CD4-positive, alpha-beta T cell treated with Interleukin-10 for 1 hour (primary cell): Measurements from ENCODE around the gene SLTM.
"Not testable (repeated sequence)": the region's sequence is repeated elsewhere in the genome, so short reads cannot be mapped to it uniquely, and the experiment has no call there.

ENCODE experiments used
- DNase-seq: peaks from one replicate; pipeline ENCODE4 v3.0.0-alpha.2; 2020

Gene SLTM

DNA sequence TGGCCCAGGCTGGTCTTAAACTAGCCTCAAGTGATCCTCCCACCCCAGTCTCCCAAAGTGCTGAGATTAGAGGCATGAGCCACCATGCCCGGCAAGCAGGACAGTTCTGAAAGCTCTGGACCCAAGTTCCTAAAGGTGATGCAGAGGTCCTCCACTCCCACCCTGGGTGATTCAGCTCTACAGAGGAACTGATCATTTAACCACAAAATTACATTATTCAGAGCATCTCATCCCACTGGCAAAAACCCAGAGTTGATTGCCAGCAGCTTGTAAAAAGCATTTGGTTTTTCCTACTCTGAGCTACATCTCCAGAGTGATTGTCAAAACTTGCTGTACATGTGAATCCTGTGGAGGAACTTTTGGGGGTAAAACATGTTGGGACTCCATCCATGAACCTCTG, 60.2 kb downstream of the SLTM start:
- no peak for DNase-seq

DNA sequence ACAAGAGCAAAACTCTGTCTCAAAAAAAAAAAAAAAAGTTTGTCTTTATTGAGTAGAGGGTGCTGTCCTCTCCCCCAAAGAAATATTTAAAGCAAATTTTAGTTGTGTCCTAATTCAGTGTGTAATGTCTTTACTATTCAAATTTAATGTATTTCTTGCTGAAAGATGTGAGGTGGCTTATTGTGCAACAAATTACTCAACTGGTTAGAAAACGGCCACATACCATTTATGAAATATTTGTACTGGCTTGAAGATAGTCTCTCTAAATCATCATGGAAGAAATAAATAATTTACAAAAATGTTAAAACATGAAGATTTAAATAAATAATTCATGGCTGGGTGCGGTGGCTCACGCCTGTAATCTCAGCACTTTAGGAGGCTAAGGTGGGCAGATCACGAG, 63.0 kb downstream of the SLTM start:
- no peak for DNase-seq

DNA sequence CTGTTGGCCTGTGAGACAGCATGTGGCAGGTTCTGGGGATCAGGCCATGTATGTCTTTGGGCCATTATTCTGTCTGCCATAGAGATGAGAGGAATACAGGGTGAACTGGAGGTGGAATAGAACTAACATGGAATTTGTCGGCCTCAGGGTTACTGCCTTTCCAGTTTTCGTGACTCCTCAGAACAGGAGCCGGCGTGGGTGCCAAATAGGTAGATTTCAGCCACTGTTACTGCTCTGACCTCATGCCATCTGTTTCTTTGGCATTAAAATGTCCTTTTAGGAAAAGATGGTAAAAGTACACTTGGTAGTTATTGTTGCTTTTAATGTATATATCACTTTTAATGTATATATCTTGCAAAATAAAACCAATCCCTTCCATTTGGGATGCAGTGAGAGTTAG, 65.6 kb downstream of the SLTM start:
- DNase-seq: no peak

DNA sequence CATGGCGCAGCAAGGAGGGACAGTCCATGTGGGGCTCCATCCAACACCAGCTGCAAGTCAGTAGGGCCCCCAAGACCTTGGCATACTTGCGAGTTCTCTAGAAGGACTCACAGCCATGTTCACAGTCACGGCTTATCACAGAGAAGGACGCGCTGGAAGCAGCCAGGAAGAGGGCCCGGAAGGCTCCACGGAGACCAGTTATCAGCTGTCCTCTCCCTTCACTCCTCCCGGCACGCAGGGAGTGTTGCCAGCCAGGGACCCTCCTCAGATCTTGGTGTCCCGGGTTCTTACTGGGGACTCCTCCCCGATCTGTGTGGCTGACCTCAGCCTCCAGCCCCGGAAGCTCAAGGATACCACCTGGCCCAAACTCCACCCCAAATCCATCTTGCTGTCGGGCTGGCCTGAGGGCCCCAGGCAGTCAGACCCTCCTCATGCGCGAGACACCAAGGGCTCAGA, 68.0 kb downstream of the SLTM start:
- DNase-seq: no peak

DNA sequence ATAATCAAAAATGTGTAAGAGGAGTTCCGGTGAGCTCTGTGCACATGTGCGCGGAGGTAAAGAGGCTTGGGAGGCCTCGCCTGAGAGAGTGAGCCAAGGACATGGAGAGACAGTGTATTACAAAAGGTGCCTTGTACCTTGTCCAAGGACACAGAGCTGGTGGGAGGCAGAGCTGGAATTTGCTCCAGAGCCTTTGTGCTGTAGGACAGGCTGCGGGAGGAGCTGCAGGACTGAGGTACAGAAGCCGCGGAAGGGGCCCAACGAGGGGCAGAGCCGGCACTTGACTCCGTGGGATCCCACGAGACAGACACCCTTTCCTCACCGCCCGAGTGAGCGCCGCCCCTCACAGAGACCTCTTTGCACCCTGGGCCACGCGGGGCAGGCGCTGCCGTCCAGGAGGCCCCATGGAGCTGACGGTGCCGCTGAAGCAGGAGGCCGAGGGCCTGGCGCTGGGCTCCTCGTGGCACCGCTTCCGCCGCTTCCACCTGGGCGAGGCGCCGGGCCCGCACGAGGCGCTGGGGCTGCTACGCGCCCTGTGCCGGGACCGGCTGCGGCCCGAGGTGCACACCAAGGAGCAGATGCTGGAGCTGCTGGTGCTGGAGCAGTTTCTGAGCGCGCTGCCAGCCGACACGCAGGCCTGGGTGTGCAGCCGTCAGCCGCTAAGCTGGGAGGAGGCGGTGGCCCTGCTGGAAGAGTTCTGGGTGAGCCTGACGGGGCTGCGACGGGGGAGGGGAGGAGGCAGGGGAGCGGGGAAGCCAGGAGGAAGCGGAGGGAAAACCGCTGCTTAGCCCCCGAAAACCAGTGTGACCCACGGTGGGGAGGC, 68.7 kb downstream of the SLTM start:
- DNase-seq: no peak

DNA sequence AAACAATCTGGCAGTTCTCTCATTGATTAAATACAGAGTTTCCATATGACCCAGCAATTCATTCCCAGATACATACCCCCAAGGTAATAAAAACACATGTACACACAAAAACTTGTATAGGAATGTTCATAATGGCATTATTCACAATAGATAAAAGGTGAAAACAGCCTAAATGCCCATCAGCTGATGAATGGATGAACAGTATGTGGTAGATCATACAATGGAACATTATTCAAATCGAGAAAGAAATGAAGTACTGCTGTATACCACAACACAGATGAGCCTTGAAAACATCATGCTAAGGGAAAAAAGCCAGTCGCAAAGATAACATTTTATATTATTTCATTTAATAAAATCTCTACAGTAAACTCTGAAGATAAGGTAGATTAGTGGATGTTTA, 71.2 kb downstream of the SLTM start:
- no peak for DNase-seq

DNA sequence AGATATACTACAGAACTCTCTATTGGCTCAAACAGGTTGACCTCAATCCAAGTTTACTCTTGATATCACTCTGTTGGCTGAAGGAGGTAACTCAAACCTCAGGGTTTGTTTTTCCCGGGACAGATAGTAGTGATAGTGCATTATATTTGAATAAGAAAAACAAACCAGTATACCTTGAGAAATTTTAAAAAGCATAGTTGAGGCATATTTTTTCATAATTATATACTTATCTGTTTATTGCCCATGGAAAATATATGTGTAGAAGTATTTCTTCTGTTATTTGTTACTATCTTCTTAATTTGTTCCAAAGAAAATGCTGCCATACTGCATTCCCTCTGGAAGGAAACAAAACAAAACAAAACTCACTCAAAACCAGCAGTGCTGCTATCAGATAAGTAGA, 76.9 kb downstream of the SLTM start:
- not testable (repeated sequence) for DNase-seq

DNA sequence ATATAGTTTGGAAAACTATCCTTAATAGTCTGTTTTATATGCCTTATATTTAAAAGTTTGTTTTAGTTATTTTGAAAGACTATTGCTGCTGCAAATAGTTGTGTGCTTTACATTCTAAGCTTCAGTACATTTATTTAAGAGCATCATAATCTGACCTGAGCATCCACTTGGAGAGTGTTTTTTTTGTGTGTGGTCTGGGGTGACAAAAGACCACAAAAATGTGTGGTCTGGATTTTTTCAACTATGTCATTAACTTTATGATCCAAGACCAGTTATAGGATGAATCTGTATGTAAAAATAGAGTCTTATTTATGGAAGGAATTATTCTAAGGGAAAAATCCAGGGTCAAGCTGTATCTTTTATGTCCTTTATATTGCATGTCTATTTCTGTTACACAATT, 77.4 kb downstream of the SLTM start:
- DNase-seq: no peak

DNA sequence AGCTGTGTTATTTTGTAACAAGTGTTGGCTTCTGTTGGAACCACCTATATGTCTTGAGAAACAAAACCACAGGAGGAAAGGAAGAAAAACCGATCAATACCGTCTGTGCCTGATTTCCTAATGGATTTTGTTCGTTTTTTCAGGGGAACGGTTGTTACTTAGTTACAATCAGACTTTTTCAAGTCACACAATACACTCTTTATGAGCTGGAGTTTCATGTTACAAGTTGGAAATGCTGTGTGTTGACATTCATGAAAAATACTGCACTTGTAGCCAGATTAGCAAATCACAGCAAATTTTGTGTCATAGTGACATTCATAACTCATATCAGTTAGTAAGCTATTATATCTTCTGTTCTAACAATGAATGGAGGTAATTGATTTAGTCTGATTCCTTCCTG, 78.9 kb downstream of the SLTM start:
- no peak for DNase-seq

DNA sequence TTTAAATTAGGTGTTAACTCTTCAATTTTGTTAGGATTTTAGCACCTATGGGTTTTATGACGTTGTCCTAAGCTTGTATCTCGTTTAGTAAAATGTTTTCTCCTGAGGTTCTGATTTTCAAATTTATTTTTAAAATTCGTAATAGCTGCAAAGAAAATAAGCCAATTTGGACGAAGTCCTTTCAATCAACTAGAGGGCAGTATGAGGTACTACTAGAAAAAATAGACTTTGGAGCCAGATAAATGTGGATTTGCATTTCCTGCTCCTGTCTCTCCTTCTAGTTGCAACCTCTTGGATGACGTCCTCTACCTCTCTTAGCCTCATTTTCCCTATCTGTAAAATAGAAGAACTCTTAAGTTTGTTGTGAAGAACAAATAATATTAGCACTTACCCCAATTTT, 81.1 kb downstream of the SLTM start:
- no peak for DNase-seq

DNA sequence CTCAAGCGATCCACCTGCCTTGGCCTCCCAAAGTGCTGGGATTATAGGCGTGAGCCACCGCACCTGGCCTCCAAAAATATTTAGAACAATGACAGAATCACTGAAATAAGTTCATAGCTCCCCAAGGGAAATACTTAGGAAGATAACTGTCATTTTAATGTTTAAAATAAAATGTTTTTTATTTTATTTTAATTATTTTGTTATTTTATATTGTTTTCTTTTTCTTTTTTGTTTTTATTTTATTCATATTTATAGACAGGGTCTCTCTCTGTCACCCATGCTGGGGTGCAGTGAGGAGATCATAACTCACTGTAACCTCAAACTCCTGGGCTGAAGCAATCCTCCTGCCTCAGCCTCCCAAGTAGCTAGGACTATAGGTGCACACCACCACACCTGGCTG, 82.3 kb downstream of the SLTM start:
- DNase-seq: not testable (repeated sequence)

DNA sequence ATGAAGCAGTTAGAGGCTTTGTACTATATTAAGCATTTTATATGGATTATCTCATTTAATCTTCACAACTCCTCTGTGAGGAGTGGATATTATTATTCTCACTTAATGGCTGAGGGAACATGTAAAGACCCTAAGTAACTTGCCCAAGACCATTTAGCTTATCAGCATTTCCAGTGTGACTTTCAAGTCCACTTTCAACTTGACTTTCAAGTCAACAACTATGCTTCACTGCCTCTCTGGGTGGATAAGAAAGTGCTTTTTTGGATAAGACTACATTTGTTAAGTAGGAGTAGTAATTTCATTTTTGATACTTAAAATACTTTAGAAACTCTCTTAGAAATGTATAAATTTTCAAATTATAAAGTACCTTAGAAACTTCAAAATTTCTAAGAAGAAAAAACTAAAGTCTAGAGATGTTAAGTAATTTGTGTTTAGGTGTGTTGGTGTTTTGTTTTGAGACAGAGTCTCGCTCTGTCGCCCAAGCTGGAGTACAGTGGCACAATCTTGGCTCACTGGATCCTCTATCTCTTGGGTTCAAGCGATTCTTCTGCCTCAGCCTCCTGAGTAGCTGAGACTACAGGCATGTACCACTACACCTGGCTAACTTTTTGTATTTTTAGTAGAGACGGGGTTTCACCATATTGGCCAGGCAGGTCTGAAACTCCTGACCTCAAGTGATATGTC, 90.6 kb downstream of the SLTM start:
- no peak for DNase-seq

DNA sequence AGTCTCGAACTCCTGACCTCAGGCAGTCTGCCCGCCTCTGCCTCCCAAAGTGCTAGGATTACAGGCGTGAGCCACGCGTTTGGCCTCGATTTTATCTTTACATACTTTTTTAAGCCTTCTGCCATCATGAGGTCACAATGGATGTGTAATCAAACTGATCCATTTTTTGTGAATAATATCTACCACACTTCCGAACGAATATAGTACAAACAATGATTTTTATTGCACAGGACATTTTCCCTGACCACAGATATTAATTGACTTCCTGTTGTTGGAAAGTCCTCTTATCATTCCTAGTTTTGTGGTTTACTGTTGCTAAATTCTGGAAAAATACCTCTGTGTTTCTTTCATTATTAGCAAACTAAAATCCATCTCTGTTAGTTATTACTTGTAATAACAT, 93.4 kb downstream of the SLTM start:
- DNase-seq: no peak

DNA sequence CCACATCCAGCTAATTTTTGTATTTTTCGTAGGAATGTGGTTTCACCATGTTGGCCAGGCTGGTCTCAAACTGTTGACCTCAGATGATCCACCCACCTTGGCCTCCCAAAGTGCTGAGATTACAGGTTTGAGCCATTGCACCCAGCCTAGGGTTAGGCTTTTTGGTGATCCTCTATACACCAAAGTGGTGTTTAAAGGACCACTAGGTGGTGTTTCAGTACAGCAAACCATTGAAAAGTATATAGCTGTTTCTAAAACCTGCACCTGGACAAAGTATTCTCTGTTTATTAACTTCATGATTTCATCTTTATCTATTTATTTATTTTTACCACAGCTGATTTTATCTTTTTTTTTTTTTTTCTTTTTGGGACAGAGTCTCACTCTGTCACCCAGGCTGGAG, 94.0 kb downstream of the SLTM start:
- no peak for DNase-seq

DNA sequence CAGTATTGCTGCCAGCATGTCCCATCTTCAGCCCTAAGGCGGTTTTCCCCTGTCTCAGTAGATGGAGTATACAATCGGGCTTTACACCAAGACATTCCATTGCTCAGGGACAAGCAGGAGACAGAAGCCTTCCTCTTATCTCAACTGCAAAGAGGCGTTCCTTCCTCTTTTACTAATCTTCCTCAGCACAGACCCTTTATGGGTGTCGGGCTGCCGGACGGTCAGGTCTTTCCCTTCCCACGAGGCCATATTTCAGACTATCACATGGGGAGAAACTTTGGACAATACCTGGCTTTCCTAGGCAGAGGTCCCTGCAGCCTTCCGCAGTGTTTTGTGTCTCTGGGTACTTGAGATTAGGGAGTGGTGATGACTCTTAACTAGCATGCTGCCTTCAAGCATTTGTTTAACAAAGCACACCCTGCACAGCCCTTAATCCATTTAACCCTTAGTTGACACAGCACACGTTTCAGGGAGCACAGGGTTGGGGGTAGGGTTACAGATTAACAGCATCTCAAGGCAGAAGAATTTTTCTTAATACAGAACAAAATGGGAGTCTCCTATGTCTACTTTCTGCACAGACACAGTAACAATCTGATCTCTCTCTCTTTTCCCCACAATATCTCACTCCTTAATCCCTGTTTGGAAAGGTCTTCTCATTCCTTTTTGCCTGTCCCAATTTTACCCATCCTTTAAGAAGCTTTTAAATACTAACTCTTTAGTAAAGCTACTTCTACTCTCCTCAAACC, 99.6 kb downstream of the SLTM start:
- DNase-seq: not testable (repeated sequence)

DNA sequence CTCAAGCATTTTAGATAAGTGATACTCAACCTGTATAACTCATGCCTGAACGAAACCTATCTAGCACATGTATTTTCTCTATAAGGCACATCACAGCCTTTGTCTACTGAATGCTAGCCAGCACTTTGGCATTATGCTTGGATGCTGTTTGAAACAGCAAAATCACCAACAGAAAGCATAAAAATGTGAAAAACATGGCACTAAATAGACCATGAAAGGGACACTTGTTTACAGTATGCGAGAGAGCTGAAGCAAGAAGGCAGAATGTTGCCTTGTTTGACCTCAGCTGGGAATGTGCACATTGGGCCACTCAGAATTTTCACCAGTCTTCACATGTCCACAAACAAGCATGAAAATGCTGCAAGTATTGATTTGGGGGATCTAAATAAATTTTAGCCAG, 102.9 kb downstream of the SLTM start:
- no peak for DNase-seq
